Neural crest cell (in vitro differentiated cells): Measurements from ENCODE around the gene CBLIF. TPM values are rescaled to one million over a fixed set of nuclear protein-coding genes. Genes with fewer than 3 reads are reported as not detected.

ENCODE experiments used
- DNase-seq: peaks from one replicate; pipeline ENCODE4 v3.0.0; 2021; ENCODE audit warnings: low read depth, mixed read lengths, low spot score
- H3K27ac Mint-ChIP-seq: one replicate; pipeline ENCODE4 v1.8.0; 2021; ENCODE audit warnings: mild to moderate bottlenecking, mixed read lengths; ENCODE audit not compliant: unreplicated experiment
- H3K27me3 Mint-ChIP-seq: 2 replicates; pipeline ENCODE4 v1.8.0; 2021; ENCODE audit warnings: low read depth, mild to moderate bottlenecking, mixed read lengths
- H3K36me3 Mint-ChIP-seq: 2 replicates; pipeline ENCODE4 v1.8.0; 2021; ENCODE audit warnings: low read depth, mild to moderate bottlenecking, mixed read lengths
- H3K4me1 Mint-ChIP-seq: 2 replicates; pipeline ENCODE4 v1.8.0; 2021; ENCODE audit warnings: mixed read lengths
- H3K4me3 Mint-ChIP-seq: one replicate; pipeline ENCODE4 v1.8.0; 2021; ENCODE audit warnings: mild to moderate bottlenecking, mixed read lengths
- H3K9me3 Mint-ChIP-seq: 2 replicates; pipeline ENCODE4 v1.8.0; 2021; ENCODE audit warnings: mixed read lengths
- total RNA-seq: library from RNA; stranded (reverse); gene quantifications from 2 replicates; pipeline ENCODE4 v1.2.1, GENCODE V29; 2021
- TF ChIP-seq, protein P1 (sequence below): fragments of 200-600 bp; sonication (generic); conservative IDR thresholded peaks from 2 replicates; pipeline ENCODE4 v1.5.0; 2021; ENCODE audit warnings: antibody characterized with exemption, mild to moderate bottlenecking

CBLIF gene
- total RNA-seq, 1 donor from 2014 or later, result not detected

GRCh38 chr11:59847626-59848025 is 2.3 kb upstream of the CBLIF start:
- Mint-ChIP-seq H3K27ac (no peak overlapping the region), H3K9me3 (peaks cover 2% of the 10 kb centered on the region), H3K4me3 (no peak overlapping the region), H3K4me1 (peaks cover 11% of the 10 kb centered on the region), H3K27me3 (no peaks in the 10 kb centered on the region), H3K36me3 (no peaks in the 10 kb centered on the region)
- no peak for DNase-seq
- TF ChIP-seq, protein P1, sequence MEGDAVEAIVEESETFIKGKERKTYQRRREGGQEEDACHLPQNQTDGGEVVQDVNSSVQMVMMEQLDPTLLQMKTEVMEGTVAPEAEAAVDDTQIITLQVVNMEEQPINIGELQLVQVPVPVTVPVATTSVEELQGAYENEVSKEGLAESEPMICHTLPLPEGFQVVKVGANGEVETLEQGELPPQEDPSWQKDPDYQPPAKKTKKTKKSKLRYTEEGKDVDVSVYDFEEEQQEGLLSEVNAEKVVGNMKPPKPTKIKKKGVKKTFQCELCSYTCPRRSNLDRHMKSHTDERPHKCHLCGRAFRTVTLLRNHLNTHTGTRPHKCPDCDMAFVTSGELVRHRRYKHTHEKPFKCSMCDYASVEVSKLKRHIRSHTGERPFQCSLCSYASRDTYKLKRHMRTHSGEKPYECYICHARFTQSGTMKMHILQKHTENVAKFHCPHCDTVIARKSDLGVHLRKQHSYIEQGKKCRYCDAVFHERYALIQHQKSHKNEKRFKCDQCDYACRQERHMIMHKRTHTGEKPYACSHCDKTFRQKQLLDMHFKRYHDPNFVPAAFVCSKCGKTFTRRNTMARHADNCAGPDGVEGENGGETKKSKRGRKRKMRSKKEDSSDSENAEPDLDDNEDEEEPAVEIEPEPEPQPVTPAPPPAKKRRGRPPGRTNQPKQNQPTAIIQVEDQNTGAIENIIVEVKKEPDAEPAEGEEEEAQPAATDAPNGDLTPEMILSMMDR, result no peak

GRCh38 chr11:59846556-59846955 is 1.3 kb upstream of the CBLIF start:
- peaks cover 3% of the 10 kb centered on the region for H3K27me3 Mint-ChIP-seq
- no peak overlapping the region for H3K4me3 Mint-ChIP-seq
- no peak for DNase-seq
- TF ChIP-seq, protein P1, result no peak
- H3K27ac Mint-ChIP-seq, result peak overlapping the region; percentile 19
- H3K4me1 Mint-ChIP-seq, result peaks cover 11% of the 10 kb centered on the region
- no peaks in the 10 kb centered on the region for H3K36me3 Mint-ChIP-seq
- H3K9me3 Mint-ChIP-seq, result peaks cover 2% of the 10 kb centered on the region

- TF ChIP-seq, protein P1, result no peak
- Mint-ChIP-seq H3K4me1 (peaks cover 11% of the 10 kb centered on the region), H3K9me3 (peaks cover under 1% of the 10 kb centered on the region), H3K4me3 (no peak overlapping the region), H3K27ac (no peak overlapping the region), H3K27me3 (peaks cover 7% of the 10 kb centered on the region), H3K36me3 (no peaks in the 10 kb centered on the region)
- no peak for DNase-seq
Observed at GRCh38 chr11:59842316-59842715, 3.0 kb downstream of the CBLIF start.

DNA sequence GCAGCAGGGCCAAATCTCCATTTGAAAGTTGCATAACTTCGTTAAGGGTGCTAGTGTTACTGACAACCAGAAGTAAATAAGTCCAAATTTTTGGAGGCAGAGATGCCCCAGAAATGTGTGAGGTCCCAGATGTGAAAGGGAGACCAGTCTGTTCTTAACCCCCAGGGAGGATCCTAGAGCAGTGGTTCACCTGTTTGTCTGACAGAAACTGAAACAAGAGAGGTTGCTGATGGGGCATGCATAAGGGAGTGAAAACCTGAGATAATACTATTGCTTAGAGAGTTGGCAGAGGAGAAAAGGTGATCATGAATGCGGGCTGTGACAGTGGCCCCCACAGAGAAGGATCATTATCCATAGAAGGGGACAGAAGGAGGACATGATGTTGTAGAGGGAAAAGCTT is 3.8 kb downstream of the CBLIF start:
- TF ChIP-seq, protein P1, result no peak
- H3K27me3 Mint-ChIP-seq, result peaks cover 10% of the 10 kb centered on the region
- no peaks in the 10 kb centered on the region for H3K36me3 Mint-ChIP-seq
- DNase-seq, result no peak
- peaks cover 10% of the 10 kb centered on the region for H3K4me1 Mint-ChIP-seq
- no peak overlapping the region for H3K4me3 Mint-ChIP-seq
- no peaks in the 10 kb centered on the region for H3K9me3 Mint-ChIP-seq
- no peak overlapping the region for H3K27ac Mint-ChIP-seq

- Mint-ChIP-seq H3K36me3 (no peaks in the 10 kb centered on the region), H3K4me1 (no peaks in the 10 kb centered on the region), H3K27me3 (peaks cover 10% of the 10 kb centered on the region), H3K27ac (no peak overlapping the region), H3K4me3 (no peak overlapping the region), H3K9me3 (no peaks in the 10 kb centered on the region)
- TF ChIP-seq, protein P1, result no peak
- DNase-seq, result no peak
Observed at GRCh38 chr11:59839615-59840014, 5.7 kb downstream of the CBLIF start.

GRCh38 chr11:59833602-59834001 is 11.7 kb downstream of the CBLIF start:
- no peak for DNase-seq
- H3K27me3 Mint-ChIP-seq, result peaks cover 5% of the 10 kb centered on the region
- no peaks in the 10 kb centered on the region for H3K9me3 Mint-ChIP-seq
- no peaks in the 10 kb centered on the region for H3K4me1 Mint-ChIP-seq
- H3K27ac Mint-ChIP-seq, result no peak overlapping the region
- TF ChIP-seq, protein P1, result no peak
- no peaks in the 10 kb centered on the region for H3K36me3 Mint-ChIP-seq
- H3K4me3 Mint-ChIP-seq, result no peak overlapping the region
